Measurements from ENCODE around the gene MARCHF7.

MARCHF7 gene

DNA sequence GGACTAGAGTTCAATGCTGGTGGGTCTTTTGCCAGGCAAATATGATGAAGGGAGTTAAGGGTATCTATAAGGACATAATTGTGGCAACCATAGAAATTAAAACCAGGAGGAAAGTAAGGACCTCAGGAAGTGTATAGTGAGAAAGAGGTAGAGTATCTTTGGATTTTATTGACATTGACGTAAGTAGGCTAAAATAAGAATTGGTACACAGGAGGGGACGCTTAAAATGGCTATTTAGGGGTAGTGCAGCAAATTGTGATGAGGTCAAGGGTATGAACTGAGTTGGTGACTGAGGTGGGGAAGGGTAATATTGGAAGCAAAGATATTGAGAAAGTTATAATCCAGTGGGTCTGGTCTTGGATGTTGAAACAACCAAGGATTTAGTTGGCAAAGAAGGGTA is 42.7 kb downstream of the MARCHF7 start:
- H3K4me3 ChIP-seq (ENCODE audit: low read depth, low read length): no peak overlapping the region
- no peak for DNase-seq (ENCODE audit: low read depth)

DNA sequence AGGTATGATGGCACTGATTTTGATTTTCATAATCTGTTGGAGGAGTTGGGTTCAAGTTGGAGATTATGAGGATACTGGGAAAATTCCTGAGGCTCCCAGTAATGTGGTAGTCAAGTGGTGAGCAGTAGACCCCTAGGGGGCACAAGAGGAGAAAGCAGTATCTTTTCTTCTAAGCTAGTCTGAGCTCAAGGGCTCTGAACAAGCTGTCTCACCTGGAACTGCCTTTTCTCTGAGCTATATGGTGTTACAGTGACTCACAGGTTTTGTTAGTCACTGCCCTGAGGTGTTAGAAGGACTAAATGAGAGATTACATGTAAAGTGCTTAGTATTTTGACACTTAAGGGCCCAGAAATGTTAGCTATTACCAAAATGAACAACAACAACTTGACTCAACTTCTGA is 43.5 kb downstream of the MARCHF7 start:
- no peak for DNase-seq (ENCODE audit: low read depth)
- H3K4me3 ChIP-seq (ENCODE audit: low read depth, low read length): no peak overlapping the region

- H3K4me3 ChIP-seq (ENCODE audit: low read depth, low read length): no peak overlapping the region
These were observed 45.9 kb downstream of the MARCHF7 start for GRCh38 chr2:159758239-159758638.

GRCh38 chr2:159758686-159759085 is 46.4 kb downstream of the MARCHF7 start:
- H3K4me3 ChIP-seq (ENCODE audit: low read depth, low read length): no peak overlapping the region
- DNase-seq (ENCODE audit: low read depth): no peak

More at GRCh38 chr2:159758239-159758638, 45.9 kb downstream of the MARCHF7 start:
- DNase-seq (ENCODE audit: low read depth): no peak

- no peak for DNase-seq (ENCODE audit: low read depth)
- H3K4me3 ChIP-seq (ENCODE audit: low read depth, low read length): no peak overlapping the region
These were observed 47.3 kb downstream of the MARCHF7 start for GRCh38 chr2:159759577-159759976.

- no peak overlapping the region for H3K4me3 ChIP-seq (ENCODE audit: low read depth, low read length)
- DNase-seq (ENCODE audit: low read depth): no peak
These were observed 48.0 kb downstream of the MARCHF7 start for GRCh38 chr2:159760326-159760725.

- no peak overlapping the region for H3K4me3 ChIP-seq (ENCODE audit: low read depth, low read length)
- DNase-seq (ENCODE audit: low read depth): no peak
These were observed 49.8 kb downstream of the MARCHF7 start for GRCh38 chr2:159762075-159762474.
